Smooth muscle cell (in vitro differentiated cells): ENCODE data around the gene TSPAN17. TPM values are rescaled to one million over a fixed set of nuclear protein-coding genes. Genes with fewer than 3 reads are reported as not detected.

Experiments
- DNase-seq: peaks from one replicate; lab custom pipeline; 2025; ENCODE audit not compliant: unreplicated experiment; lab: John Stamatoyannopoulos, UW
- H2AFZ ChIP-seq: fragments of 200-600 bp; sonication (generic); 2 replicates; pipeline ENCODE4 v1.6.0; 2016; ENCODE audit warnings: antibody characterized with exemption, low read depth, mild to moderate bottlenecking
- H3F3A ChIP-seq: fragments of 200-600 bp; sonication (generic); 2 replicates; pipeline ENCODE4 v1.6.0; 2017; ENCODE audit warnings: antibody characterized with exemption, low read depth
- H3K27ac ChIP-seq: fragments of 200-600 bp; sonication (generic); 2 replicates; pipeline ENCODE4 v1.5.1; 2016; ENCODE audit warnings: low read depth, mild to moderate bottlenecking
- H3K27me3 ChIP-seq: fragments of 200-600 bp; sonication (generic); 2 replicates; pipeline ENCODE4 v1.6.1; 2016; ENCODE audit warnings: low read depth, mild to moderate bottlenecking
- H3K36me3 ChIP-seq: fragments of 200-600 bp; sonication (generic); 2 replicates; pipeline ENCODE4 v1.5.1; 2016; ENCODE audit warnings: low read depth
- H3K4me1 ChIP-seq: fragments of 200-600 bp; sonication (generic); 2 replicates; pipeline ENCODE4 v1.5.1; 2016; ENCODE audit warnings: low read depth
- H3K4me2 ChIP-seq: fragments of 200-600 bp; sonication (generic); 2 replicates; pipeline ENCODE4 v1.6.0; 2016; ENCODE audit warnings: mild to moderate bottlenecking
- H3K4me3 ChIP-seq: fragments of 200-600 bp; sonication (generic); 2 replicates; pipeline ENCODE4 v1.5.1; 2016; ENCODE audit warnings: mild to moderate bottlenecking
- H3K79me2 ChIP-seq: fragments of 200-600 bp; sonication (generic); 2 replicates; pipeline ENCODE4 v1.6.0; 2016; ENCODE audit warnings: low read depth, mild to moderate bottlenecking
- H3K9ac ChIP-seq: fragments of 200-600 bp; sonication (generic); 2 replicates; pipeline ENCODE4 v1.6.0; 2016; ENCODE audit warnings: low read depth
- H3K9me3 ChIP-seq: fragments of 200-600 bp; sonication (generic); replicated peaks from 2 replicates; pipeline ENCODE4 v1.5.1; 2016; ENCODE audit warnings: low read depth
- H4K20me1 ChIP-seq: fragments of 200-600 bp; sonication (generic); 2 replicates; pipeline ENCODE4 v1.6.0; 2016; ENCODE audit warnings: low read depth
- CTCF ChIP-seq: fragments of 200-600 bp; sonication (generic); IDR thresholded peaks from 2 replicates; pipeline ENCODE4 v1.5.1; 2017; ENCODE audit warnings: borderline replicate concordance, mild to moderate bottlenecking, antibody characterized with exemption; ENCODE audit not compliant: insufficient read depth, poor library complexity, severe bottlenecking
- WGBS: methylation state at CpG from one replicate; pipeline ENCODE4 v1.1.7; 2016; ENCODE audit warnings: low lambda C conversion rate; 5-methylcytosine and 5-hydroxymethylcytosine counted together
- microRNA-seq: library from miRNA; unstranded; fragments of <30 nt; microRNA quantifications from one replicate; pipeline ENCODE4, GENCODE V29; 2016; ENCODE audit warnings: borderline number of aligned reads
- polyA plus RNA-seq: library from polyadenylated mRNA; unstranded; fragments of >200 nt; fragmentation: Nextera tagmentation; extraction: Ambion mirVana; gene quantifications from 2 replicates; pipeline ENCODE4 v1.2.1, GENCODE V29; 2016
- small RNA-seq: library from RNA; depleted of rRNA; stranded (forward); fragments of <200 nt; gene quantifications from one replicate; pipeline ENCODE3, GENCODE V24; 2014
- total RNA-seq: library from RNA; depleted of rRNA; stranded (reverse); fragments of >200 nt; gene quantifications from 2 replicates; pipeline ENCODE4 v1.2.3, GENCODE V29; 2014

The TSPAN17 gene
- total and polyA plus RNA-seq, 2 experiments from 2014 or later: 29.7 to 31.0 TPM

GRCh38 chr5:176703857-176704256 lies 56.6 kb downstream of the TSPAN17 start:
- no peak overlapping the region for H2AFZ ChIP-seq
- H3K27ac ChIP-seq: no peak overlapping the region
- 93% methylated on average over 13 of the region's 13 CpGs for WGBS
- DNase-seq: no peak
- no peaks in the 10 kb centered on the region for H3K9me3 ChIP-seq
- peaks cover 5% of the 10 kb centered on the region for H3K27me3 ChIP-seq
- no peak overlapping the region for H3K4me2 ChIP-seq
- no peak overlapping the region for H3K9ac ChIP-seq
- no peaks in the 10 kb centered on the region for H3K79me2 ChIP-seq
- no peaks in the 10 kb centered on the region for H3F3A ChIP-seq
- no peaks in the 10 kb centered on the region for H4K20me1 ChIP-seq
- H3K4me3 ChIP-seq: no peak overlapping the region
- H3K4me1 ChIP-seq: peaks cover 3% of the 10 kb centered on the region
- TF ChIP-seq CTCF: no peak
- no peaks in the 10 kb centered on the region for H3K36me3 ChIP-seq

GRCh38 chr5:176704355-176704754 lies 57.1 kb downstream of the TSPAN17 start:
- peaks cover 5% of the 10 kb centered on the region for H3K27me3 ChIP-seq
- no peak overlapping the region for H2AFZ ChIP-seq
- no peak overlapping the region for H3K27ac ChIP-seq
- H3K9me3 ChIP-seq: no peaks in the 10 kb centered on the region
- 92% methylated on average over 3 of the region's 3 CpGs for WGBS
- H4K20me1 ChIP-seq: no peaks in the 10 kb centered on the region
- no peak overlapping the region for H3K4me2 ChIP-seq
- no peak for TF ChIP-seq CTCF
- H3K79me2 ChIP-seq: no peaks in the 10 kb centered on the region
- H3F3A ChIP-seq: no peaks in the 10 kb centered on the region
- no peak overlapping the region for H3K4me3 ChIP-seq
- H3K4me1 ChIP-seq: peaks cover 3% of the 10 kb centered on the region
- no peak for DNase-seq
- no peak overlapping the region for H3K9ac ChIP-seq
- H3K36me3 ChIP-seq: no peaks in the 10 kb centered on the region

- no peak overlapping the region for H3K4me3 ChIP-seq
- H3K27me3 ChIP-seq: peaks cover 5% of the 10 kb centered on the region
Observed at GRCh38 chr5:176704817-176705216, 57.5 kb downstream of the TSPAN17 start.

More at GRCh38 chr5:176704817-176705216, 57.5 kb downstream of the TSPAN17 start:
- no peak overlapping the region for H3K9ac ChIP-seq
- 89% methylated on average over 11 of the region's 12 CpGs for WGBS
- no peak for TF ChIP-seq CTCF
- H4K20me1 ChIP-seq: no peaks in the 10 kb centered on the region
- peaks cover 3% of the 10 kb centered on the region for H3K4me1 ChIP-seq
- no peak overlapping the region for H3K27ac ChIP-seq
- no peak overlapping the region for H2AFZ ChIP-seq
- no peaks in the 10 kb centered on the region for H3F3A ChIP-seq
- H3K4me2 ChIP-seq: no peak overlapping the region
- DNase-seq: no peak
- no peaks in the 10 kb centered on the region for H3K36me3 ChIP-seq
- H3K79me2 ChIP-seq: no peaks in the 10 kb centered on the region
- H3K9me3 ChIP-seq: no peaks in the 10 kb centered on the region

Small RNAs within 50 kb of the gene (microRNA-seq; reads per million reads assigned to microRNA genes)
- not detected for gene MIR4281

Small RNAs within 50 kb of the gene (small RNA-seq; reads per million reads assigned to genes)
- gene MIR4281: not detected

Other genes with a start within 250 kb of the TSPAN17 start
- 107 and 111 TPM in 2 replicates for gene CLTB, start 230.9 kb upstream of the TSPAN17 start, total RNA-seq
- gene CLTB, start 230.9 kb upstream of the TSPAN17 start, polyA plus RNA-seq: 125 and 277 TPM in 2 replicates
- gene FAF2, start 199.1 kb upstream of the TSPAN17 start, total RNA-seq: 51.3 and 59.3 TPM in 2 replicates
- gene FAF2, start 199.1 kb upstream of the TSPAN17 start, polyA plus RNA-seq: 38.2 and 38.3 TPM in 2 replicates
- 5.7 and 9.0 TPM in 2 replicates for gene RNF44, start 110.1 kb upstream of the TSPAN17 start, total RNA-seq
- 6.8 and 8.9 TPM in 2 replicates for gene RNF44, start 110.1 kb upstream of the TSPAN17 start, polyA plus RNA-seq
- 0.09 and 0.13 TPM in 2 replicates for gene CDHR2, start 98.1 kb upstream of the TSPAN17 start, total RNA-seq
- 0.08 TPM in 1 of 2 replicates, not detected in the other for gene CDHR2, start 98.1 kb upstream of the TSPAN17 start, polyA plus RNA-seq
- gene GPRIN1, start 37.3 kb upstream of the TSPAN17 start, total RNA-seq: 0.63 and 3.6 TPM in 2 replicates
- 2.1 and 5.0 TPM in 2 replicates for gene GPRIN1, start 37.3 kb upstream of the TSPAN17 start, polyA plus RNA-seq
- 0.45 TPM in 1 of 2 replicates, not detected in the other for gene SNCB, start 16.9 kb upstream of the TSPAN17 start, total RNA-seq
- 0.55 and 0.71 TPM in 2 replicates for gene SNCB, start 16.9 kb upstream of the TSPAN17 start, polyA plus RNA-seq
- gene EIF4E1B, start 16.8 kb upstream of the TSPAN17 start, total RNA-seq: not detected in 2 replicates
- not detected in 2 replicates for gene EIF4E1B, start 16.8 kb upstream of the TSPAN17 start, polyA plus RNA-seq
- gene UNC5A, start 163.1 kb downstream of the TSPAN17 start, total RNA-seq: not detected in 2 replicates
- not detected in 2 replicates for gene UNC5A, start 163.1 kb downstream of the TSPAN17 start, polyA plus RNA-seq